ENCODE data around the gene ZP4. TPM values are rescaled to one million over a fixed set of nuclear protein-coding genes. Genes with fewer than 3 reads are reported as not detected.

Gene ZP4, protein sequence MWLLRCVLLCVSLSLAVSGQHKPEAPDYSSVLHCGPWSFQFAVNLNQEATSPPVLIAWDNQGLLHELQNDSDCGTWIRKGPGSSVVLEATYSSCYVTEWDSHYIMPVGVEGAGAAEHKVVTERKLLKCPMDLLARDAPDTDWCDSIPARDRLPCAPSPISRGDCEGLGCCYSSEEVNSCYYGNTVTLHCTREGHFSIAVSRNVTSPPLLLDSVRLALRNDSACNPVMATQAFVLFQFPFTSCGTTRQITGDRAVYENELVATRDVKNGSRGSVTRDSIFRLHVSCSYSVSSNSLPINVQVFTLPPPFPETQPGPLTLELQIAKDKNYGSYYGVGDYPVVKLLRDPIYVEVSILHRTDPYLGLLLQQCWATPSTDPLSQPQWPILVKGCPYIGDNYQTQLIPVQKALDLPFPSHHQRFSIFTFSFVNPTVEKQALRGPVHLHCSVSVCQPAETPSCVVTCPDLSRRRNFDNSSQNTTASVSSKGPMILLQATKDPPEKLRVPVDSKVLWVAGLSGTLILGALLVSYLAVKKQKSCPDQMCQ
- total RNA-seq: not detected in 2 replicates
- long read RNA-seq: 0 reads

DNA sequence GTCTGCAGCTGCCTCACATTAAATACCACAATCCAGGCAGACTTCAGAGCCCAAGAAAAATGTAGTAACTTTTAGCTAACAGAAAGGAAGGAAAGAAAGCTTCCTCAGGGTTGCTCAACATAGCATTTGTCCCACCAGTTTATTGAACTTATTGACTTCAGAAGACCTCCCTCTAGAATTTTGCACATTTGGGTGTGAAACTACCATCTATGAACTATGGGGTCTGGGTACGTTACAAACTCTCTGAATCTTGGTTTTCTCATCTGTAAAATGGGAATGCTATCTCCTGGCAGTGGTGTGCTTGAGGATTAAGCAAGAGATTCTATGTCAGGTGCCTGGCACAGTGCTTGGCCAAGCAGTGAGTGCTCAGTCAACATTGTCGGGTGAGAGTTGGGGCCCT, at the start of gene ZP4:
Gene ZP4, minus strand, starts transcription at position 101 of the 400 bp plus-strand sequence. CDS start 287 bp downstream, outside the sequence.
- no peaks in the 10 kb centered on the region for H3K36me3 Mint-ChIP-seq (ENCODE audit: insufficient read depth)
- no peaks in the 10 kb centered on the region for H3K9me3 Mint-ChIP-seq (ENCODE audit: low read depth)
- H3K4me3 Mint-ChIP-seq (ENCODE audit: low read depth): no peak within 1 kb of the TSS
- no peaks in the 10 kb centered on the region for H3K4me1 Mint-ChIP-seq (ENCODE audit: low read depth)
- no peaks in the 10 kb centered on the region for H3K27me3 Mint-ChIP-seq
- TF ChIP-seq, protein P1, sequence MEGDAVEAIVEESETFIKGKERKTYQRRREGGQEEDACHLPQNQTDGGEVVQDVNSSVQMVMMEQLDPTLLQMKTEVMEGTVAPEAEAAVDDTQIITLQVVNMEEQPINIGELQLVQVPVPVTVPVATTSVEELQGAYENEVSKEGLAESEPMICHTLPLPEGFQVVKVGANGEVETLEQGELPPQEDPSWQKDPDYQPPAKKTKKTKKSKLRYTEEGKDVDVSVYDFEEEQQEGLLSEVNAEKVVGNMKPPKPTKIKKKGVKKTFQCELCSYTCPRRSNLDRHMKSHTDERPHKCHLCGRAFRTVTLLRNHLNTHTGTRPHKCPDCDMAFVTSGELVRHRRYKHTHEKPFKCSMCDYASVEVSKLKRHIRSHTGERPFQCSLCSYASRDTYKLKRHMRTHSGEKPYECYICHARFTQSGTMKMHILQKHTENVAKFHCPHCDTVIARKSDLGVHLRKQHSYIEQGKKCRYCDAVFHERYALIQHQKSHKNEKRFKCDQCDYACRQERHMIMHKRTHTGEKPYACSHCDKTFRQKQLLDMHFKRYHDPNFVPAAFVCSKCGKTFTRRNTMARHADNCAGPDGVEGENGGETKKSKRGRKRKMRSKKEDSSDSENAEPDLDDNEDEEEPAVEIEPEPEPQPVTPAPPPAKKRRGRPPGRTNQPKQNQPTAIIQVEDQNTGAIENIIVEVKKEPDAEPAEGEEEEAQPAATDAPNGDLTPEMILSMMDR (IDR thresholded peaks at IDR 0.05; ENCODE audit: unreplicated experiment): no peak
- no peak for DNase-seq (ENCODE audit: low spot score, unreplicated experiment)
- no peak within 1 kb of the TSS for H3K27ac Mint-ChIP-seq

DNA sequence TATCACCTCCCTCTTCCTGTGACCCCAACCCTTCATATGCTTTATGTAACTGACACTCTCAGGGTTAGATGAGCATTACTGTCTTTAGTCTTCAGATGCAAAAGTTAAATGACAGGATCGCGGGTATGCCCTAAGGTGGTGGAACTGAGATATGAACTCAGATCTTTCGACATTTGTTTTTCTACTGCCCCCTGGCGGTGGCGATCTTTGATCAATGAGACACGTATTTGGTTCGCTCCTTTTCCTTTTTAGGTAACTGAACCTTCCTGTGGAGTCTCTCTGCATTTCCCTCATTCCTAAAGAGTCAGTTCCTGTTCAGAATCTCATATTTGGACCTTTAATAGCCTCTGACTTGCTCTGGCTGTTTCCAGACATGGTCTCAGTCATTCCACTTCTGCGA, 47.8 kb upstream of the ZP4 start:
- H3K27me3 Mint-ChIP-seq: peaks cover 3% of the 10 kb centered on the region

DNA sequence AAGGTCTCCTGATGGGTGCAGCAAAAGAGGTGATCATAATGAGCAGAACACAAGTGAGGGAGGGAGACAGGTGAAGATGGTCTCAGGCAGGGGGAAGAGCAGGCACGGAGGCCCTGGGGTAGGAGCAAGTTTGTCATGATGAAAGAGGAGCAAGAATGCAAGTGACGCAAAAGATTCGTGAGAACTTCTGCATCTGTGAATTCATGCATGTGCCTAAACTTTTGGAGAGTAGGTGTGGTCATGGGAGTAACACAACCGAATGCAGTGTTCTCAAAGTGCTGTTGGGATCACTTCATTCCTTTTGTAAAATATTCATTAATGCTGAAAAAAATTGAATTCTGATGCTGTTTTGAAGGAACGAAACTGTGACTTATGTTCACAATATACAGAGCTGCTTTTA, 47.3 kb upstream of the ZP4 start:
- TF ChIP-seq, protein P1 (IDR thresholded peaks at IDR 0.05; ENCODE audit: unreplicated experiment): no peak
- Mint-ChIP-seq H3K27me3 (peaks cover 3% of the 10 kb centered on the region), H3K4me3 (ENCODE audit: low read depth) (no peak overlapping the region), H3K27ac (no peak overlapping the region), H3K9me3 (ENCODE audit: low read depth) (peaks cover 3% of the 10 kb centered on the region), H3K36me3 (ENCODE audit: insufficient read depth) (no peaks in the 10 kb centered on the region), H3K4me1 (ENCODE audit: low read depth) (no peaks in the 10 kb centered on the region)
- DNase-seq (ENCODE audit: low spot score, unreplicated experiment): no peak

More for the DNA sequence above, 47.8 kb upstream of the ZP4 start:
- Mint-ChIP-seq H3K4me1 (ENCODE audit: low read depth) (no peaks in the 10 kb centered on the region), H3K4me3 (ENCODE audit: low read depth) (no peak overlapping the region), H3K27ac (no peak overlapping the region), H3K36me3 (ENCODE audit: insufficient read depth) (no peaks in the 10 kb centered on the region), H3K9me3 (ENCODE audit: low read depth) (peaks cover 3% of the 10 kb centered on the region)
- TF ChIP-seq, protein P1 (IDR thresholded peaks at IDR 0.05; ENCODE audit: unreplicated experiment): no peak
- DNase-seq (ENCODE audit: low spot score, unreplicated experiment): no peak

DNA sequence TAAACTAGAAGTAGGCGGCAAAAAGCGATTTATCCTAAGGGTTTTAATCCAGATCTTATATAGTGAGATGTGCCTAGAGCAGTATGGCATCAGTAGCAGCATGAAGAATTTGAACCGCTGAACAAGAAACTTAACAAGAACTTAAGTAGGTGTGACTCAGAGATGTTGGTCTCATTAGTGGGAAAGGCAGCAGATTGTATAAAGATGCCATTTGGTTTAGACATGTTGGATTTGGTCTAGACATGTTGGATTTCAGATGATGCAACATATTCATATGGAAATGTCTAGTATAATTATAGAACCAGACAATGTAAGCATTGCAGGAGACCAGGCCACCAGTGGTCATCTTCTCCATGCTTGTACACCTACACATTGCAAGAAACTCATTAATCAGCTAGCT, 42.1 kb upstream of the ZP4 start:
- no peak overlapping the region for H3K27ac Mint-ChIP-seq
- H3K4me1 Mint-ChIP-seq (ENCODE audit: low read depth): peaks cover 8% of the 10 kb centered on the region
- H3K27me3 Mint-ChIP-seq: no peaks in the 10 kb centered on the region
- H3K36me3 Mint-ChIP-seq (ENCODE audit: insufficient read depth): no peaks in the 10 kb centered on the region
- DNase-seq (ENCODE audit: low spot score, unreplicated experiment): no peak
- H3K4me3 Mint-ChIP-seq (ENCODE audit: low read depth): no peak overlapping the region
- TF ChIP-seq, protein P1 (IDR thresholded peaks at IDR 0.05; ENCODE audit: unreplicated experiment): no peak
- no peaks in the 10 kb centered on the region for H3K9me3 Mint-ChIP-seq (ENCODE audit: low read depth)

DNA sequence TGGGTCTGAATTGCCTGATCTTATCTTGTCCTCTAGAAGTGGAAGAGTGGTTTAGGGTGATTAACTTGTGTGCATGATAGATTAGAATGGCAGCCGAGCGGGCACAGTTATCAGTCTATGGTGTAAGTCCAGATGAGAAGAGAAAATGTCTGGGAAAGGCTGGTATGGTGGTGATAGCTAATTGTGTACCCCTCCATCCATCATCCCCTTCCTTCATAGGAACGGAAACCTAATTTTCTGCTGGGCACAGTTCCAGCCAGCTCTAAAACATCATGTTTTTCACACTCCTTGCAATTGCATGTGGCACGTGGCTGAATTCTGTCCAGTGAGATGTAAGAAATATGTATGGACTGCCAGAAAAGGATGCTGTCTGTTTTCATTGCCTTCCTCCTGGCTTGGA, 40.9 kb upstream of the ZP4 start:
- Mint-ChIP-seq H3K27me3 (no peaks in the 10 kb centered on the region), H3K27ac (no peak overlapping the region), H3K9me3 (ENCODE audit: low read depth) (no peaks in the 10 kb centered on the region), H3K4me1 (ENCODE audit: low read depth) (peaks cover 8% of the 10 kb centered on the region), H3K4me3 (ENCODE audit: low read depth) (no peak overlapping the region), H3K36me3 (ENCODE audit: insufficient read depth) (no peaks in the 10 kb centered on the region)
- DNase-seq (ENCODE audit: low spot score, unreplicated experiment): no peak
- TF ChIP-seq, protein P1 (IDR thresholded peaks at IDR 0.05; ENCODE audit: unreplicated experiment): no peak

All from progenitor cell of endocrine pancreas (in vitro differentiated cells).